DND-41 (cell line): ENCODE measurements around the gene AMN1.

ENCODE experiments used
- EZH2 ChIP-seq: IDR thresholded peaks from 3 replicates; pipeline ENCODE4 v1.6.1; 2012; ENCODE audit warnings: borderline replicate concordance, low read depth, mild to moderate bottlenecking, moderate library complexity, low read length, inconsistent platforms; ENCODE audit not compliant: severe bottlenecking
- TF ChIP-seq, protein P1 (sequence below): IDR thresholded peaks from 2 replicates; pipeline ENCODE4 v1.5.1; 2012; ENCODE audit warnings: borderline replicate concordance, low read length, moderate library complexity, mild to moderate bottlenecking; ENCODE audit not compliant: poor library complexity, severe bottlenecking; ENCODE audit errors: extremely low read depth

GRCh38 chr12:31633464-31633863 lies 95.4 kb downstream of the AMN1 start:
- TF ChIP-seq, protein P1, sequence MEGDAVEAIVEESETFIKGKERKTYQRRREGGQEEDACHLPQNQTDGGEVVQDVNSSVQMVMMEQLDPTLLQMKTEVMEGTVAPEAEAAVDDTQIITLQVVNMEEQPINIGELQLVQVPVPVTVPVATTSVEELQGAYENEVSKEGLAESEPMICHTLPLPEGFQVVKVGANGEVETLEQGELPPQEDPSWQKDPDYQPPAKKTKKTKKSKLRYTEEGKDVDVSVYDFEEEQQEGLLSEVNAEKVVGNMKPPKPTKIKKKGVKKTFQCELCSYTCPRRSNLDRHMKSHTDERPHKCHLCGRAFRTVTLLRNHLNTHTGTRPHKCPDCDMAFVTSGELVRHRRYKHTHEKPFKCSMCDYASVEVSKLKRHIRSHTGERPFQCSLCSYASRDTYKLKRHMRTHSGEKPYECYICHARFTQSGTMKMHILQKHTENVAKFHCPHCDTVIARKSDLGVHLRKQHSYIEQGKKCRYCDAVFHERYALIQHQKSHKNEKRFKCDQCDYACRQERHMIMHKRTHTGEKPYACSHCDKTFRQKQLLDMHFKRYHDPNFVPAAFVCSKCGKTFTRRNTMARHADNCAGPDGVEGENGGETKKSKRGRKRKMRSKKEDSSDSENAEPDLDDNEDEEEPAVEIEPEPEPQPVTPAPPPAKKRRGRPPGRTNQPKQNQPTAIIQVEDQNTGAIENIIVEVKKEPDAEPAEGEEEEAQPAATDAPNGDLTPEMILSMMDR = no peak
- no peak for TF ChIP-seq EZH2
